Activated naive CD4-positive, alpha-beta T cell treated with anti-CD3 and anti-CD28 coated beads for 36 hours (primary cell): Measurements from ENCODE around the gene TMEM169. TPM values are rescaled to one million over a fixed set of nuclear protein-coding genes. Genes with fewer than 3 reads are reported as not detected.
"Not testable (repeated sequence)": the region's sequence is repeated elsewhere in the genome, so short reads cannot be mapped to it uniquely, and the experiment has no call there.

Experiments
- CTCF ChIA-PET: fragments of 350-600 bp; sonication (Branson Sonifier 250); formaldehyde crosslinking; loops from one replicate; lab custom pipeline; 2021; ENCODE audit warnings: antibody characterized with exemption; lab: Charles Lee
- DNase-seq: peaks from one replicate; pipeline ENCODE4 v3.0.0-alpha.2; 2020
- H3K27ac Mint-ChIP-seq: one replicate; pipeline ENCODE4 v1.8.0; 2021; ENCODE audit warnings: mild to moderate bottlenecking, mixed read lengths
- H3K27me3 Mint-ChIP-seq: one replicate; pipeline ENCODE4 v1.8.0; 2021; ENCODE audit warnings: low read depth, mixed read lengths
- H3K36me3 Mint-ChIP-seq: one replicate; pipeline ENCODE4 v1.8.0; 2021; ENCODE audit warnings: low read depth, mixed read lengths
- H3K4me1 Mint-ChIP-seq: one replicate; pipeline ENCODE4 v1.8.0; 2021; ENCODE audit warnings: low read depth, mixed read lengths
- H3K4me3 Mint-ChIP-seq: one replicate; pipeline ENCODE4 v1.8.0; 2021; ENCODE audit warnings: mild to moderate bottlenecking, moderate library complexity, mixed read lengths
- H3K9me3 Mint-ChIP-seq: one replicate; pipeline ENCODE4 v1.8.0; 2021; ENCODE audit warnings: mixed read lengths
- intact Hi-C: fragments of 100-400 bp; cut with micrococcal nuclease; formaldehyde crosslinking; loops from one replicate; pipeline ENCODE4 v1.15.1; 2023
- total RNA-seq, 2 experiments: library from RNA; stranded (reverse); gene quantifications; one replicate each; pipeline ENCODE4 v1.2.3, GENCODE V29; 2021

Gene TMEM169
- total RNA-seq, 2 experiments from 2014 or later: 0.57 to 0.81 TPM

DNA sequence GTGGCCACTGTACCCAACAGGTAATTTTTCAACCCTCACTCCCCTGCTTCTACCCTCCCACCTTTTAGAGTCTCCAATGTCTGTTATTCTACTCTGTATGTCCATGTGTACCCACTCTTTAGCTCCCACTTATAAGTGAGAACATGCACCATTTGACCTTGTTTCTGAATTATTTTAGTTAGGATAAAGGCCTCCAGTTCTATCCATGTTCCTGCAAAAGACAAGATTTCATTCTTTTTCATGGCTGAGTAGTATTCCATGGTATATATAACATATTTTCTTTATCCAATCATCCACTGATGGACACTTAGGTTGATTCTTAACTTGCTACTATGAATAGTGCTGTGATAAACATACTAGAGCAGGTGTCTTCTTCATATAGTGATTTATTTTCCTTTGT is 9.2 kb upstream of the TMEM169 start:
- H3K9me3 Mint-ChIP-seq: no peaks in the 10 kb centered on the region
- H3K4me1 Mint-ChIP-seq: peaks cover 38% of the 10 kb centered on the region
- CTCF ChIA-PET: interaction anchor here (1.3 to 1.7 kb wide), 2 partner anchors 38 to 40 kb away, joined by 3 to 4 read pairs; no protein-coding TSS in a partner anchor
- no peaks in the 10 kb centered on the region for H3K27me3 Mint-ChIP-seq
- H3K36me3 Mint-ChIP-seq: no peaks in the 10 kb centered on the region
- H3K4me3 Mint-ChIP-seq: no peak overlapping the region
- DNase-seq: no peak
- intact Hi-C loops: no loop called here
- H3K27ac Mint-ChIP-seq: no peak overlapping the region

DNA sequence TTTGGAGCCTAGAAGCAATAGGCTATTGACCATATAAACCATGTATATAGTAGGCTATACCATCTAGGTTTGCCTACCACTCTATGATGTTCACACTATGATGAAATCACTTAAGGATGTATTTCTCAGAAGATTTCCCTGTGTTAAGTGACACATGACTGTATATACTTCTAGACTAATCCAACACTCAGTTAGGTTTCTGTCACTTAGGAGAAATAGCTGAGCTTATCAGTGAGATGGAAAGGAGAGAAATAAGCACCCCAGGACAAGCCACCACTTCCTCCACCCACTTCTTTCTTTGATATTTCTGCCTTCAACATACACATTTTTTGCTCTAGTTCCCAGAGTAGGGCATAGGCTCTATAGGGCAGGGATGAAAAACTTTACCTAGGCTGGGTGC is 7.9 kb upstream of the TMEM169 start:
- Mint-ChIP-seq H3K36me3 (no peaks in the 10 kb centered on the region), H3K4me3 (no peak overlapping the region), H3K27me3 (no peaks in the 10 kb centered on the region), H3K9me3 (no peaks in the 10 kb centered on the region), H3K27ac (no peak overlapping the region), H3K4me1 (peaks cover 35% of the 10 kb centered on the region)
- intact Hi-C loops: no loop called here
- CTCF ChIA-PET: interaction anchor here (1.1 to 1.7 kb wide), 3 partner anchors 10 to 41 kb away, joined by 3 to 4 read pairs (median 4); no protein-coding TSS in a partner anchor
- DNase-seq: no peak

DNA sequence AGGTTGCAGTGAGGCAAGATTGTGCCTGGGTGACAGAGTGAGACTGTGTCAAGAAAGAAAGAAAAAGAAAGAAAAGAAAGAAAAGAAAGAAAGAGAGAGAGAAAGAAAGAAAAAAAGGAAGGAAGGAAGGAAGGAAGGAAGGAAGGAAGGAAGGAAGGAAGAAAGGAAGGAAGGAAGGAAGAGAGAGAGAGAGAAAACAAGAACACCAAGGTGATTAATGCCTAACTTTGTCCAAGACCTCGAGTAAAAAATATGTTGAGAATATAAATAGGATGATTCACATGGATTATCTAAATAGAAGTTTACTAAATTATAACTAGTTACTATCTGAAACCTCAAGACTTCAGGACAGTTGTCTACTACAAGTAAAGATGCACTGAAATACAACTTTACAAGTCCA is 7.3 kb upstream of the TMEM169 start:
- Mint-ChIP-seq H3K27ac (no peak overlapping the region), H3K4me3 (no peak overlapping the region), H3K9me3 (no peaks in the 10 kb centered on the region), H3K27me3 (no peaks in the 10 kb centered on the region), H3K4me1 (peaks cover 32% of the 10 kb centered on the region), H3K36me3 (no peaks in the 10 kb centered on the region)
- no peak for DNase-seq
- CTCF ChIA-PET: interaction anchor here (1.1 to 1.7 kb wide), 3 partner anchors 10 to 40 kb away, joined by 3 to 4 read pairs (median 4); no protein-coding TSS in a partner anchor
- intact Hi-C loops: no loop called here

DNA sequence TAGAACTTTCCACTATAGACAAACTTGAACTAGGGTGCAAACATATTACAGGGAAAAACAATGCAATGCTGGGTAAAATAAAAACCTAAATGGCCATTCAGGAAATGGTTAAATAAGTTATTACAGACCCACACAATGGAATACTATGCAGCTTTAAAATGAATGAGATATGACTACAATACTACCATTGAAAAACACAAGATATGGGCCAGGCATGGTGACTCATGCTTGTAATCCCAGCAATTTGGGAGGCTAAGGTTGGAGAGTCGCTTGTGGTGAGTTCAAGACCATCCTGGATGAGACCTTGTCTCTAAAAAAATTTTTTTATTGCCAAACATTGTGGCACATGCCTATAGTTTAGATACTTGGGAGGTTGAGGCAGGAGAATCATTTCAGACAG is 6.9 kb upstream of the TMEM169 start:
- Mint-ChIP-seq H3K4me3 (no peak overlapping the region), H3K27ac (no peak overlapping the region), H3K9me3 (no peaks in the 10 kb centered on the region), H3K4me1 (peaks cover 31% of the 10 kb centered on the region), H3K36me3 (no peaks in the 10 kb centered on the region), H3K27me3 (no peaks in the 10 kb centered on the region)
- CTCF ChIA-PET: interaction anchor here (1.0 to 1.4 kb wide), 3 partner anchors 10 to 125 kb away, joined by 3 read pairs; no protein-coding TSS in a partner anchor
- intact Hi-C loops: no loop called here
- no peak for DNase-seq

DNA sequence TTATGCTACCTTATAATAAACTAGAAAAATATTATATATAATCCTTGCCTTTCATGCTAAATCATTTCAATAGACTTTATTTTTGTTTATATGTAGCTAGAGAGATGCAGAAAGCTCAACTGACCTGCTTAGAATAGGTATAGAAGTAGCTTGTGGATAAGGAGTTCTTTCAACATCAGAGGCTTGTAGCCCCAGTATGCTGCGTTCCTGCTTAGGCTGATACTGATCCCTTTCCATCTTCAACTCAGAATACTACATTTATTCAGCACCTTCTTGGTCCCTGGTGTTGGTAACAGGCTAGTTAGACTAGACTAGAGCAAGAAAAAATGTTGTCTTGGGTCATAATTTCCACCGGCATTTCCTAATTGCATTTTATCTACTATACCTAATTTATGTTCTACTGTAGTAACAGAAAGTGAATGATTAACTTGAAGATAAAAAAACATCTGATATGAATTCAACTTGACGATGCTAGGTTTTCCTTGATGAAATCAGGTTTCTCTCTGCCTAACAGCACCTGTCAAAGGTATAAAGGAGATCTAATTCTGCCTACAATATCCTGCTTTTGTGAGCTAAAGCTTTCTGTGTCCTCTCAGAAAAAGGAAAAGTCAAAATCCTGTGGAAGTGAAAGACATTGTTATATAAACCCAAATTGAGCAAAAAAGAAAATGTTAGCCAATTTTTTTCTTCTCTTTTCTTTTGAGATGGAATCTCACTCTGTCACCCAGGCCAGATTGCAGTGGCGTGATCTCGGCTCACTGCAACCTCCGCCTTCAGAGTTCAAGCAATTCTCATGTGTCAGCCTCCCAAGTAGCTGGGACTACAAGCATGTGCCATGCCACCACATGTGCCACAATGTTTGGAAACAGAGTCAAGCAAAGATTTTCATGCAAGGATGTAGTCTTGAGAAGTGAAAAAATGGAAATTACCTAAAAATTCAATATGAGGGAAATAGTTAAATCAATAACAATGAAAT is 5.9 kb upstream of the TMEM169 start:
- Mint-ChIP-seq H3K4me1 (peaks cover 39% of the 10 kb centered on the region), H3K27ac (peak overlapping the region; percentile 61), H3K9me3 (no peaks in the 10 kb centered on the region), H3K4me3 (no peak overlapping the region), H3K36me3 (no peaks in the 10 kb centered on the region), H3K27me3 (no peaks in the 10 kb centered on the region)
- CTCF ChIA-PET: interaction anchor here (1.0 to 1.4 kb wide), 3 partner anchors 9 to 126 kb away, joined by 3 read pairs; no protein-coding TSS in a partner anchor
- intact Hi-C loops: no loop called here
- DNase-seq: no peak

DNA sequence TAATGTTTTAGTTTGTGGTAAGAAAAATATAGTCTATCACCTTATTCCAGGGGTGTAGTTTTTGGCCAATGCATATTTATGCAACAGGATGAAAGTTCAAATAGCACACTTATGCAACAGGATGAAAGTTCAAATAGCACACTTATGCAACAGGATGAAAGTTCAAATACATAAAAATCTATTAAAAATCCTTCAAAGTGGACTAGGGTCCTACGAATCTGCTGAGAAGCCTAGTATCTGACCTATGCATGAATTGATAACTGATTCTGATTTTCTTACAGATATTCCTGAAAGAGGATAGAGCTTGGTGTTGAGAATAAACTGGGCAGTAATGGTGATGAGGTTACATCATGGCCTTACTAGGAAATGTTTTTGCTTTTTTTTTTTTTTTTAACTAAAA is 2.9 kb upstream of the TMEM169 start:
- no peaks in the 10 kb centered on the region for H3K27me3 Mint-ChIP-seq
- no peak overlapping the region for H3K4me3 Mint-ChIP-seq
- no peak overlapping the region for H3K27ac Mint-ChIP-seq
- CTCF ChIA-PET: no interaction called here
- H3K36me3 Mint-ChIP-seq: no peaks in the 10 kb centered on the region
- no peak for DNase-seq
- H3K9me3 Mint-ChIP-seq: no peaks in the 10 kb centered on the region
- intact Hi-C loops: no loop called here
- peaks cover 59% of the 10 kb centered on the region for H3K4me1 Mint-ChIP-seq

DNA sequence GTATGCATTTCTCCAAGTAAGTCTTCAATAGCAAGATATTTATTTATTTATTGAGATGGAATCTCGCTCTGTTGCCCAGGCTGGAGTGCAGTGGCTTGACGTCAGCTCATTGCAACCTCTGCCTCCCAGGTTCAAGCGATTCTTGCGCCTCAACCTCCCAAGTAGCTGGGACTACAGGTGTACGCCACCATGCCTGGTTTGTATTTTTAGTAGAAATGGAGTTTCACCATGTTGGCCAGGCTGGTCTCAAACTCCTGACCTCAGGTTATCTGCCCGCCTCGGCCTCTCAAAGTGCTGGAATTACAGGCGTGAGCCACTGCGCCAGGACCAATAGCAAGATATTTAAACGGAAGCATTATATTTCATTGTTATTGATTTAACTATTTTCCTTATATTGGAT is 1.7 kb upstream of the TMEM169 start:
- not testable (repeated sequence) for H3K4me3 Mint-ChIP-seq, H3K9me3 Mint-ChIP-seq, DNase-seq, H3K27ac Mint-ChIP-seq, H3K36me3 Mint-ChIP-seq, H3K27me3 Mint-ChIP-seq
- H3K4me1 Mint-ChIP-seq: peaks cover 59% of the 10 kb centered on the region
- intact Hi-C loops: loop anchor here (10.0 kb wide), 1 partner anchor 765 kb away; the partner anchor contains the start of gene ATIC
- CTCF ChIA-PET: interaction anchor here (1.5 kb wide), 1 partner anchor 21 kb away, joined by 8 read pairs; no protein-coding TSS in a partner anchor

DNA sequence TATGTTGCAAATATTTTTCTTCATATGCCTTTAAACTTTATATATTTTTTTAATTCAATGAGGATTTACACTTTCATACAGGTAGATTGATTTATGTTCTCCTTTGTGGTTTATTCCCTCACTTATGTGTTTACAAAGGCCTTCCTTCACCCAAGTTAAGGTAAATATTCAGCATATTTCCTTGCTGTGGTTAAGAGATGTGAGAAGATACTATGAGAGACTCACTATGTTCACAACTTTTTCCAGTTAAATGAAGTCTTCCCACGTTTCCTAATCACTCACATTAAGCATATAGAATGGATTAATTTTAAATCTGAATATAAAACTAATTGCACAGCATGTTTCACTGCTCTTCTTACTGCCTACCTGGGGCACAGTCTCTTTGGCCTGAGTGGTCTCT is 707 bp upstream of the TMEM169 start:
- H3K4me1 Mint-ChIP-seq: peaks cover 59% of the 10 kb centered on the region
- no peaks in the 10 kb centered on the region for H3K27me3 Mint-ChIP-seq
- DNase-seq: no peak
- no peaks in the 10 kb centered on the region for H3K36me3 Mint-ChIP-seq
- intact Hi-C loops: loop anchor here (10.0 kb wide), 1 partner anchor 766 kb away; the partner anchor contains the start of gene ATIC
- CTCF ChIA-PET: interaction anchor here (0.9 to 2.5 kb wide), 5 partner anchors 12 to 47 kb away, joined by 3 to 8 read pairs (median 6); no protein-coding TSS in a partner anchor
- H3K9me3 Mint-ChIP-seq: no peaks in the 10 kb centered on the region
- peak overlapping the region; percentile 87 for H3K4me3 Mint-ChIP-seq
- H3K27ac Mint-ChIP-seq: peak overlapping the region; percentile 75

DNA sequence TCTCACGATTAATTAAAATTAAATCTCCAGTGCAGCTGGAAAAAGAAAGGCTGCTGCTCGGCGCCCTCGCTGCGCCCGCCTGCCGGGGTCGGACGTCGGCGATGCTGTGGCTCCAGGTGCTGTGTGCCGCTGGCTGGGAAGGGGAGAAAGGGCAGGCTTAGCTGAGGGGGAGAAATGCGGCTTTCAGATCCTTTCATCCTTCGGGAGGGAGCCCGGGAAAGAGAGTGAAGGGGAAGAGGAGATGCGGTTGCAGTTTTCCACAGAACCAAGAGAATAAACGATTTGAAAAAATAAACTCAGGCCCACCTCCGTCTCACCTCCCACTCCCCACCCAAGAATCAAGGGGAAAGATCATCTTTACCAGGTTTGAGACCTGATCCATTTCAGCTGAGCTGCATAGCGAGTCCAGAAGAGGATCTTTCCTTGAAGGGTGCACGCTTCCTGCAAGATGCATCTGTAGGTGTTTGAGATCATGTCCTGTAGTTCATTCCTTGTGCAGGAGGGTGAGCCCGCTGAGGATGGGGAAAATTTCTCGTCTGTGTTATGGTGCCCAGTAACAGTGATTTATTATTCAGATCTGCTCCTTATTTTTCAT is 495 bp downstream of the TMEM169 start:
- Mint-ChIP-seq H3K27me3 (no peaks in the 10 kb centered on the region), H3K9me3 (no peaks in the 10 kb centered on the region), H3K4me1 (peaks cover 62% of the 10 kb centered on the region), H3K4me3 (peak overlapping the region; percentile 87), H3K36me3 (no peaks in the 10 kb centered on the region), H3K27ac (peak overlapping the region; percentile 75)
- DNase-seq: peak; percentile 10
- intact Hi-C loops: loop anchor here (1.0 to 10.0 kb wide), 2 partner anchors 416 to 767 kb away; partner anchors contain the start of genes ATIC and RPL37A
- CTCF ChIA-PET: interaction anchor here (0.6 to 2.5 kb wide), 6 partner anchors 10 to 559 kb away, joined by 3 to 7 read pairs (median 6); no protein-coding TSS in a partner anchor

DNA sequence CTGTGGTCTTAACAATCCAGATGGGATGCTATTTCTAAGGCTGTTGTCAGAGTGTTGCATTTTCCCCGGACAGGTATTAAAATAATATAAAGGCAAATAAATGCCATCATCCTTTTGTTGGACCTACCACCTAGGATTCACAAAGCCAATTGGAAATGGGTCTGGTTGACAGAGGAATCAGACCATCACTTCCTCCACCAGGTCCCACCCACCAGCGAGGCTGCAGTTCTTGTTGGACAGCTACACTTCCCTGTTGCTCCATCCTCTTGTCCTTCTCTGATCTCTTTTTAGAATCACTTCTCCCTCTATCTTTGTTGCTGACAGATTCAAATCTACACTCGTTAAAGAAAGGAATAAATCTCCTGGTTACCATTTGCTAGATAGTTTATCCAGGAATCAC is 1.1 kb downstream of the TMEM169 start:
- no peaks in the 10 kb centered on the region for H3K27me3 Mint-ChIP-seq
- no peak overlapping the region for H3K27ac Mint-ChIP-seq
- H3K4me3 Mint-ChIP-seq: peak overlapping the region; percentile 87
- DNase-seq: peak; percentile 36
- H3K9me3 Mint-ChIP-seq: no peaks in the 10 kb centered on the region
- H3K36me3 Mint-ChIP-seq: no peaks in the 10 kb centered on the region
- CTCF ChIA-PET: interaction anchor here (0.7 to 2.5 kb wide), 7 partner anchors 10 to 77 kb away, joined by 3 to 7 read pairs (median 3); no protein-coding TSS in a partner anchor
- H3K4me1 Mint-ChIP-seq: peaks cover 62% of the 10 kb centered on the region
- intact Hi-C loops: loop anchor here (1.0 to 10.0 kb wide), 2 partner anchors 415 to 768 kb away; partner anchors contain the start of genes ATIC and RPL37A

DNA sequence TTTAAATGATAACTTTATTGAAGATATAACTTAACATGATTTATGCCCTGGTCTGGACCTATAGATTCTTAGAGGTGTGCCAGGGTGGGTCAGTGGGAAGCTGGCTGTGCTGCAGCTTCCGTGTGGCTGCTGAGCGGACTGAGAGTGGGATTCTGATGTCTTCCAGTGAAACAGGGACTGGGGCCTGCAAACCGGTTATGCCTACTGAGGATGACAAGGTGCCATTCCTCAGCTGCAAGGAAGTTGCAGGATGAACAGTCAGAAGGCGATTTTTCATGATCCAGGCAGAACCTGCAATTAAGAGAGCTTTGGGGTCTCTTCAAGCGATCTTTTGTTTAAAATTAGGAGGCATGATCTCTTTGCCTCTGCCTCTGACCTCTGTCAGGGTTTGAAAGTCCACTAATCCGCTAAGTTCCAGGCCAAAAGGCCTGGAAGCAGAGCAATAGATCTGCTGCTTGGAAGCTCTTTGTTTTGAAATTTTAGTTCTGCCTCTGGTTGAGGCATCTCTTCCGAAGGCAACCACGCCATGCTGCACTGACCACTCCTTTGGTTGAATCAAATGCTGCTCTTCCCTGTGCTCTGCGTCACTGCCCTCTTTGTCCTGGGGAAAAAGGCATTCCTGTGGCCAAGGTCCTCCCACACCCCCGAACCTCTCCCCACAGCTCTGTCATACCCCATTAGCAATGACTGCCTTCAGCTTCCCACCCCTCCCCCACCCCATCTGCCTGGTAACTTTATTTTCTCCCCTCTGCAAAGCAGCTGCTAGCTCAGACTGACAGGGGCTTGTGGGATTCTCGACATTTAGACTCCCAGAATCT is 2.0 kb downstream of the TMEM169 start:
- H3K4me3 Mint-ChIP-seq: no peak overlapping the region
- peak overlapping the region; percentile 91 for H3K27ac Mint-ChIP-seq
- peaks cover 60% of the 10 kb centered on the region for H3K4me1 Mint-ChIP-seq

More for the DNA sequence above, 2.0 kb downstream of the TMEM169 start:
- no peaks in the 10 kb centered on the region for H3K36me3 Mint-ChIP-seq
- DNase-seq: peak; percentile 15
- intact Hi-C loops: loop anchor here (1.0 to 10.0 kb wide), 5 partner anchors 25 to 769 kb away; partner anchors contain the start of genes ATIC and XRCC5
- CTCF ChIA-PET: interaction anchor here (0.7 to 2.5 kb wide), 14 partner anchors 8 to 100 kb away, joined by 3 to 7 read pairs (median 3); no protein-coding TSS in a partner anchor
- no peaks in the 10 kb centered on the region for H3K9me3 Mint-ChIP-seq
- H3K27me3 Mint-ChIP-seq: no peaks in the 10 kb centered on the region
